IPS DF 19.7 (cell line): Measurements from ENCODE around the gene TMSB15B.
"Not testable (repeated sequence)": the region's sequence is repeated elsewhere in the genome, so short reads cannot be mapped to it uniquely, and the experiment has no call there.

Source experiments
- DNase-seq: peaks from one replicate; pipeline ENCODE4 v3.0.0-alpha.2; 2013; ENCODE audit warnings: low read depth, low spot score

The TMSB15B gene

GRCh38 chrX:103962411-103963278 is at the start of gene TMSB15B:
TSS of gene TMSB15B (plus strand) at chrX:103962627.
- not testable (repeated sequence) for DNase-seq

- no peak for DNase-seq
Observed at GRCh38 chrX:103913356-103914020, 48.9 kb upstream of the TMSB15B start.

GRCh38 chrX:103918050-103918449 is 44.4 kb upstream of the TMSB15B start:
- peak; percentile 52 for DNase-seq

GRCh38 chrX:103918571-103919269 is 43.7 kb upstream of the TMSB15B start:
- peak; percentile 25 for DNase-seq

GRCh38 chrX:103919270-103919637 is 43.2 kb upstream of the TMSB15B start:
- peak; percentile 35 for DNase-seq

- not testable (repeated sequence) for DNase-seq
Observed at GRCh38 chrX:103920515-103920914, 41.9 kb upstream of the TMSB15B start.

- DNase-seq, result no peak
Observed at GRCh38 chrX:103927030-103927429, 35.4 kb upstream of the TMSB15B start.

- no peak for DNase-seq
Observed at GRCh38 chrX:103927633-103928032, 34.8 kb upstream of the TMSB15B start.

GRCh38 chrX:103932133-103932532 is 30.3 kb upstream of the TMSB15B start:
- no peak for DNase-seq

GRCh38 chrX:103940257-103940656 is 22.2 kb upstream of the TMSB15B start:
- not testable (repeated sequence) for DNase-seq

- no peak for DNase-seq
Observed at GRCh38 chrX:103941201-103941975, 21.0 kb upstream of the TMSB15B start.

- no peak for DNase-seq
Observed at GRCh38 chrX:103949506-103949905, 12.9 kb upstream of the TMSB15B start.

GRCh38 chrX:103953353-103953752 is 9.1 kb upstream of the TMSB15B start:
- no peak for DNase-seq

- no peak for DNase-seq
Observed at GRCh38 chrX:103954259-103954658, 8.2 kb upstream of the TMSB15B start.

GRCh38 chrX:103960599-103960998 is 1.8 kb upstream of the TMSB15B start:
- DNase-seq, result not testable (repeated sequence)

- DNase-seq, result not testable (repeated sequence)
Observed at GRCh38 chrX:103983508-103983907, 21.1 kb downstream of the TMSB15B start.

- no peak for DNase-seq
Observed at GRCh38 chrX:103999234-103999633, 36.8 kb downstream of the TMSB15B start.

- no peak for DNase-seq
Observed at GRCh38 chrX:104008831-104009230, 46.4 kb downstream of the TMSB15B start.

- no peak for DNase-seq
Observed at GRCh38 chrX:104013158-104013557, 50.7 kb downstream of the TMSB15B start.

- no peak for DNase-seq
Observed at GRCh38 chrX:104013606-104014005, 51.2 kb downstream of the TMSB15B start, which contains the start of gene H2BW1. TSS of gene H2BW1 (minus strand) at chrX:104013708. CDS start at chrX:104013576, 132 bp downstream.

- not testable (repeated sequence) for DNase-seq
Observed at GRCh38 chrX:104015576-104015975, 53.1 kb downstream of the TMSB15B start.
